GM21576 (cell line): Measurements from ENCODE around the gene VPS37B.
"Not testable (repeated sequence)": the region's sequence is repeated elsewhere in the genome, so short reads cannot be mapped to it uniquely, and the experiment has no call there.

Experiments
- ATAC-seq: cut with Tn5 transposase; IDR thresholded peaks from one replicate; pipeline ENCODE4 v1.9.1; 2021; ENCODE audit warnings: mild to moderate bottlenecking, moderate library complexity; ENCODE audit not compliant: unreplicated experiment

VPS37B gene

GRCh38 chr12:122909442-122910288, 13.7 kb upstream of the VPS37B start:
- ATAC-seq: no peak

GRCh38 chr12:122908915-122909314, 13.0 kb upstream of the VPS37B start:
- no peak for ATAC-seq

- ATAC-seq: not testable (repeated sequence)
Measured at GRCh38 chr12:122905258-122905657, 9.3 kb upstream of the VPS37B start.

- no peak for ATAC-seq
Measured at GRCh38 chr12:122903693-122904034, 7.7 kb upstream of the VPS37B start.

- no peak for ATAC-seq
Measured at GRCh38 chr12:122902854-122903692, 7.1 kb upstream of the VPS37B start.

- ATAC-seq: no peak
Measured at GRCh38 chr12:122899887-122900286, 4.0 kb upstream of the VPS37B start.

- ATAC-seq: no peak
Measured at GRCh38 chr12:122896662-122897061, 738 bp upstream of the VPS37B start.

- ATAC-seq: no peak
Measured at GRCh38 chr12:122895320-122895703, 612 bp downstream of the VPS37B start.

GRCh38 chr12:122894193-122895121, 1.5 kb downstream of the VPS37B start:
- ATAC-seq: no peak

- no peak for ATAC-seq
Measured at GRCh38 chr12:122893208-122894153, 2.4 kb downstream of the VPS37B start.

GRCh38 chr12:122892724-122893123, 3.2 kb downstream of the VPS37B start:
- ATAC-seq: not testable (repeated sequence)

- ATAC-seq: no peak
Measured at GRCh38 chr12:122891661-122892525, 4.0 kb downstream of the VPS37B start.

GRCh38 chr12:122889761-122890520, 6.0 kb downstream of the VPS37B start:
- ATAC-seq: no peak

GRCh38 chr12:122888232-122888752, 7.6 kb downstream of the VPS37B start:
- ATAC-seq: peak; percentile 40

GRCh38 chr12:122887819-122888212, 8.1 kb downstream of the VPS37B start:
- peak; percentile 15 for ATAC-seq

- peak; percentile 75 for ATAC-seq
Measured at GRCh38 chr12:122886851-122887818, 8.8 kb downstream of the VPS37B start.

- no peak for ATAC-seq
Measured at GRCh38 chr12:122886161-122886560, 9.8 kb downstream of the VPS37B start.
